B cell (primary cell): ENCODE results near the gene PARD6A.

Experiments
- CTCF ChIP-seq: fragments of 200-600 bp; IDR thresholded peaks from one replicate; pipeline ENCODE4 v1.8.0; 2022; ENCODE audit warnings: antibody characterized with exemption, mild to moderate bottlenecking
- EZH2 ChIP-seq: IDR thresholded peaks from 2 replicates; pipeline ENCODE4 v1.6.1; 2012; ENCODE audit warnings: borderline replicate concordance, low read depth, mild to moderate bottlenecking, moderate library complexity, low read length; ENCODE audit not compliant: insufficient read depth, poor library complexity, severe bottlenecking

GRCh38 chr16:67694611-67695010 lies 33.9 kb downstream of the PARD6A start:
- TF ChIP-seq CTCF (no peak), EZH2 (no peak)
